GM06990 (cell line): ENCODE measurements around the gene GLRA1.

Experiments
- DNase-seq: peaks from one replicate; pipeline ENCODE4 v3.0.0-alpha.2; 2011; ENCODE audit not compliant: insufficient read length; ENCODE audit errors: extremely low read depth
- H3K27me3 ChIP-seq: replicated peaks from 2 replicates; pipeline ENCODE4 v1.6.0; 2011; ENCODE audit warnings: low read length; ENCODE audit not compliant: control insufficient read depth, insufficient read depth
- H3K36me3 ChIP-seq: 2 replicates; pipeline ENCODE4 v1.5.1; 2011; ENCODE audit warnings: low read length; ENCODE audit not compliant: control insufficient read depth, insufficient read depth
- H3K4me3 ChIP-seq: replicated peaks from 2 replicates; pipeline ENCODE4 v1.5.1; 2011; ENCODE audit warnings: low read depth, mild to moderate bottlenecking, control low read depth, low read length
- CTCF ChIP-seq: IDR thresholded peaks from 2 replicates; pipeline ENCODE4 v1.5.1; 2011; ENCODE audit warnings: low read length, control low read depth, mild to moderate bottlenecking, inconsistent platforms; ENCODE audit not compliant: insufficient read depth, poor library complexity, severe bottlenecking

Gene GLRA1

GRCh38 chr5:151872701-151873100, 52.0 kb downstream of the GLRA1 start:
- Histone ChIP-seq H3K27me3 (no peaks in the 10 kb centered on the region), H3K4me3 (no peak overlapping the region), H3K36me3 (no peaks in the 10 kb centered on the region)
- no peak for TF ChIP-seq CTCF
- DNase-seq, result no peak

GRCh38 chr5:151870820-151871219, 53.8 kb downstream of the GLRA1 start:
- Histone ChIP-seq H3K4me3 (no peak overlapping the region), H3K27me3 (no peaks in the 10 kb centered on the region), H3K36me3 (no peaks in the 10 kb centered on the region)
- DNase-seq, result no peak
- no peak for TF ChIP-seq CTCF

GRCh38 chr5:151870271-151870670, 54.4 kb downstream of the GLRA1 start:
- H3K4me3 ChIP-seq, result no peak overlapping the region
- H3K27me3 ChIP-seq, result no peaks in the 10 kb centered on the region
- TF ChIP-seq CTCF, result no peak
- H3K36me3 ChIP-seq, result no peaks in the 10 kb centered on the region
- DNase-seq, result no peak

GRCh38 chr5:151869843-151870242, 54.8 kb downstream of the GLRA1 start:
- H3K27me3 ChIP-seq, result no peaks in the 10 kb centered on the region
- H3K4me3 ChIP-seq, result no peak overlapping the region
- TF ChIP-seq CTCF, result no peak
- no peak for DNase-seq
- H3K36me3 ChIP-seq, result no peaks in the 10 kb centered on the region

GRCh38 chr5:151868451-151868850, 56.2 kb downstream of the GLRA1 start:
- DNase-seq, result no peak
- no peaks in the 10 kb centered on the region for H3K36me3 ChIP-seq
- TF ChIP-seq CTCF, result no peak
- H3K27me3 ChIP-seq, result no peaks in the 10 kb centered on the region
- H3K4me3 ChIP-seq, result no peak overlapping the region

GRCh38 chr5:151864061-151864748, 60.4 kb downstream of the GLRA1 start:
- no peak for DNase-seq
- no peak for TF ChIP-seq CTCF
- H3K36me3 ChIP-seq, result no peaks in the 10 kb centered on the region
- no peak overlapping the region for H3K4me3 ChIP-seq
- H3K27me3 ChIP-seq, result no peaks in the 10 kb centered on the region
